CD4-positive, alpha-beta T cell treated with Interleukin-6 at 100 ng/mL for 8 hours (primary cell): ENCODE results near the gene GRM5.
"Not testable (repeated sequence)": the region's sequence is repeated elsewhere in the genome, so short reads cannot be mapped to it uniquely, and the experiment has no call there.

ENCODE experiments used
- DNase-seq: peaks from one replicate; pipeline ENCODE4 v3.0.0-alpha.2; 2020; ENCODE audit warnings: mixed read lengths, low spot score

The GRM5 gene

GRCh38 chr11:88538098-88538497 lies 527.7 kb downstream of the GRM5 start:
- DNase-seq, result no peak

GRCh38 chr11:88537613-88538012 lies 528.2 kb downstream of the GRM5 start:
- DNase-seq, result no peak

DNA sequence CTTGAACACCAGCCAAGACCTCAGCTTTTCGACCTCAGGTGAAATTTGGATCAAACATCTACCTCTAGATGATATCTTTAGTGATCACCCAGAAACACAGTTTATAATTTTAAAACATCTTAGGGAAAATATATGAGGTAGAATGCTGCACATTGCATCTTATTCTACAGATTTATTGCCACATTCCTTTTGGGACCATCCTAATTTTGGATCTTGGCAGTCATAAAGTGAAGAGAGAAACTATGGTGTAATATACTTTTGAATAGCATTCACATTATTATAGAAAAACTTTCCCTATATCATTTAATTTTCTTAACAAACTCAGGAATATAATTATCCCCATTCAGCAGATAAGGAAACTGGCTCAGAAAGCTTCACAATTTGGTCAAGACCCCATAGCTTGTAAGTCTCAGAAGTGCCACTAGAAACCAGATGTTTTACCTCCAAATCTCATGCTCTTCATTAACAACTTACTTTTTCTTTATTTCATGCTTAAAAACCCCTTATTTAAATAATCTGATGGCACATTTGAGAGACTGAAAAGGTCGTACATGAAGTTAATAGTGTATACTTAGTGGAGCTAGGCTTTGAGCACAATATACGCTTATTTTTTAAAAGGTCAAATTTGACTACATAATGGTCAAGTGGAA lies 529.0 kb downstream of the GRM5 start:
- DNase-seq, result no peak

DNA sequence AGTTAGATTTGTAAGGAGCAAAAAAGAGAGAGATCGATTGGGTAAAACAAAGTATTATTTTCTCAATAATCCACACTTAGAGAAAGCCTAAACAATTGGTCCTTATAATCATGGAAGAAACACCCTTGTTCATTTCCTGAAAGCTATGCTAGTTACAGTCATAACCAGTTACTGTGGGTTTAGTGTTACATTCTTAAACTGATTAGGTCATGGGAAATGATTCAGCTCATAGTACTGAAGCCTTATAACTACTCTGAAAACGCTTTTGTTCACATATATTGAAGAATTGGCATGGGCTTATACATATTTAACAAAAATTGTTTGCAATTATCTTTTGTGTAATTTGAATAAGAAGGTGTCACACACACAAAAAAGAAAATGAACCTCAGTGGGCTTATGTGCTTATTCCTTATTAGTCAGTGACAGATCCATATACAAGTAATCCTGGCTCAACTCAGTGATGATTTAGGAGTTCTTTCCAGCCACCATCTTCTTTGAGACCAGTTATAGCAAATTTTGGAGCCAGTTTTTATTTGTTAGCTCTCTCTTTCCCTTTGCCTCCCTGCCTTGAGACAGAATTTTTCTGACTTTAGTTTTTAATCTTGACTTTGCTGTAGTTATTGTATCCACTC lies 529.8 kb downstream of the GRM5 start:
- DNase-seq, result no peak

DNA sequence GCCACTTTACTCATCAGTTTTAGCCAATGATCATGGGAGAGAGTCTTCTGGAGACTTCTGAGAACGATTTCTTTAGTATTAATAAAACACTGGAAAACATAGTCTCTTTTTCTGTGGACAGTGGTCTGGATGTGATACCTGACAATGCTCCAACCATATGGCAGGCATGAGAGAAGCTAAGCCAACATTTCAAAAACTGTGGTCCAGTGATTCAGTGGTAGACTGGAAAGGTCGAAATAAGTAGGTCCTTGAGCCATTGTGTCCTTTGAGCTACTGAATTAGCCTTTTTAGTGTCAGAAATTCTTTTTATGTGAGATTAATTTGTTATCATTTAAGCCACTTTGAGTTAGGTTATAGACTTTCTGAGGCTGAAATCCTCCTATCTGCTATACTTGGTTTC lies 530.5 kb downstream of the GRM5 start:
- DNase-seq, result no peak

- DNase-seq, result not testable (repeated sequence)
These were observed 531.1 kb downstream of the GRM5 start for GRCh38 chr11:88534706-88535105.

DNA sequence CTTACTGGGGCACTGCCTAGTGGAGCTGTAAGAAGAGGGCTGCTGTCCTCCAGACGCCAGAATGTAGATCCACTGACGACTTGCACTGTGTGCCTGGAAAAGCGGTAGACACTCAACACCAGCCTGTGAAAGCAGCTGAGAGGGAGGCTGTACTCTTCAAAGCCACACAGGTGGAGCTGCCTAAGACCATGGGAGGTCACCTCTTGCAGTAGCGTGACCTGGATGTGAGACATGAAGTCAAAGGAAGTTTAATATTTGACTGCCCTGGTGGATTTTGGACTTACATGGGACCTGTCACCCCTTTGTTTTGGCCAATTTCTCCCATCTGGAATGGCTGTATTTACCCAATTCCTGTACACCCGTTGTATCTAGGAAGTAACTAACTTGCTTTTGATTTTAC lies 531.6 kb downstream of the GRM5 start:
- DNase-seq, result no peak

DNA sequence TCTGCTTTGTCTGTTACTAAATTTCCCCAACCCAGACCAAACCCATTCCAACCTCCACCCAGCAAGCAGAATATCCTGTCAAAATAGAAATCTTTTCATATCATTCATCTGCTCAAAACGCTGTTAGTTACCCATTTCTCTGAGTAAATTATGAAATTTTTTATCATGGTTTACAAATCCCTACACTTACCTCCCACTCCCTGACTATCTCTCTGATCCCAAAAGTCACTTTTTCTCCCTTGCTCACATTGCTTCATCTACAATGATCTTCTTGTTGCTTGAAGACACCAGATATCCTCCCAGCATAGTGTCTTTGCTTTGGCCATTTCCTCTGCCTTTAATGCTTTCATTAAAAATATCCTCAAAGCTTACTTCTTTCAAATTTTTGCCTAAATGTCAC lies 532.8 kb downstream of the GRM5 start:
- no peak for DNase-seq

DNA sequence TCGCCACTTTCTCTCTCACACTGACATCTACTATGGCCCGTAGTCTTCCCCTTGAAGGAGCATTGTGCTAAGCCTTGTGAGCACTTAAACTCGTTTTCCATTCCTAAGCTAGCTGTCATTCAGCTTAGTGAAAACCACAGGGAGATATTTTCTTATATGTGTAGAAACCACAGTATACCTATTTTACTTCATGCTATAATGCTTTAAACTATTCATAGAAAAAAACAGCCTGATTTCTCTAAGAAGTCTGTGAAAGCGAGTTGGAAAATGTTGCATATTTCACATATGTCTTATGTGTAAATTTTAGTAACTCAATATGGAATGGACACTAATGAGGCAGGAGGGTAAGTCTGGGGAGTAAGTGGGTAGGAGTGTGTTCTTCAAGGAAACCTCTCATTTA lies 534.0 kb downstream of the GRM5 start:
- DNase-seq, result no peak

- no peak for DNase-seq
These were observed 536.4 kb downstream of the GRM5 start for GRCh38 chr11:88529426-88529825.

DNA sequence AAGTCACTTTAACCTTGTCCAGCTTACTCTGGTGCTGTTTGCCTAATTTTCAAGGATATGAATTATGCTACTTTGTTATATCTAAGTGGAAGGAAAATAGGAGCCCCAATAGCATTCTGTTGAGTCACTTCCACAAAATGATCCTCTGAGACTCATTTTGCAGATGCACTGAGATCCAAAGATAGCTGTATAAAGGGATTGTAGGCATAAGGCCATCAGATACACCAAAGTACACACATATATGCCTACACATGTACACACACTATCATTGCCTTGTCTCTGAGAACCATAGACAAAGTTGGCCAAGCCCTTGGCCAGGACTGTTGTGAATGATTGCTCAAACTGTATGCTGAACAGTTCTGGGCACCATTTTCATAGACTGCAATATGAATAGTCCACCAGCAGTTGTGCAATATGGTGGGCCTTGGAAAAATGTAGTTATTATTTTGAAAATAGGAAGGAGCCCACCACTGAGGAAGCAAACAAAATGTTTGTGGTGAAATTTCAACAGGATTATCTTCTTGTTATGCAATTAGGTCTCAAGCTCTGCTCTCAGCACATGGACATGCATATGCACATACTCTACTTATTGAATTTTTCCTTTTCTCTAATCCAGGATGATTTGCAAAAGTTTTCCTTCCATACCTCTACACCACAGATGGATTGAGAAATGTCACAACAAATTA lies 542.3 kb downstream of the GRM5 start:
- no peak for DNase-seq

DNA sequence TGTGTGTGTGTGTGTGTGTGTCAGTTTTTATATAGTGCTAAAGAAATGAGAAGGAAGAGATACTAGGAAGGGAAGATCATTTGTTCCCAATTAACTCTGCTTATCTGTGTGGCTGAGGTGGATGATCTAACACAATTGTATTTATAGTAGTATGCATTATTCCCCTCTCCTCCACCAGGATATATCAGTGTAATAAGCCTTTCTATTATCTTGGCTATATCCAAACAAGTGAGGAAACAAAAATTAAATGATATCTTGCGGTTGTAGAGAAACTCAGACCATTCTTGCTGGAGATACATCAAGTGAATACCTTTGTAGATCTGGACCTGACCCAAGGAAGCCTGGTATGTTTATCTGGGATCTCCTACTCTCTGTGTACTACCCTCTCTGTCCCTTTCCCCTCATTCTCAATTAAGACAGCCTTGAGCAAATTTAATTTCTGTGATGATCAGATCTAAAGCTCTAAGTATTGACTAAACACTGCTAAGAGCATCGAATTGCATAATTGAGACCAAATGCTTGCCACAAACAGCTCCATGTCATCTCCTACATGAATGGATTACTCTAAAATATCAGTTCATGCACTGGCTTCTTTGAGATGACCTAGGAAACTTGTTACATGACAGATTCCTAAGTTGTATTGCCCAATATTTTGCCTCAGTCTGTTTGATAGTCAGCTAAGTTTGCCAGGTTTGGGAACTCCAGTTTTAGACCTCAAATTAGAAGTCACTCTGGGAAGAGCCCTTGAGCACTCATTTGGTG lies 543.0 kb downstream of the GRM5 start:
- DNase-seq, result no peak

- no peak for DNase-seq
These were observed 544.0 kb downstream of the GRM5 start for GRCh38 chr11:88521799-88522201.

DNA sequence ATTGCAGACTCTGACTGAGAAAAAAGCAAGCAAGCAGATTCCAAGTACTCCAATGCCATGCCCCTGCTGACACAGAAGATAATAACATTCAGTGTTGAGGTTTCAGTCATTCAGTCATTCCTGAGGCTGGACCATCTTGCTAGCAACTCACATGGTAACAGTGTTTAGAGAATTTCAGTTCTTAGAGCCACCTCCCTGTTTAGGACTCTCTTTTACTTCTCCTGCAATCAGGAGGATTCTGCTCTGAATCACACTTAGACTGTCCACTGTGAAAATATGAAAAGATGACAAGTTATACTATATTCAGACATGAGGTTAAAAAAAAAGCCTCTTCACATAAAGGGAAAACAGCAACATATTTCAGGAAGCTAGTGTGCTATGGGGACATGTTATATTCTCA lies 544.4 kb downstream of the GRM5 start:
- no peak for DNase-seq

DNA sequence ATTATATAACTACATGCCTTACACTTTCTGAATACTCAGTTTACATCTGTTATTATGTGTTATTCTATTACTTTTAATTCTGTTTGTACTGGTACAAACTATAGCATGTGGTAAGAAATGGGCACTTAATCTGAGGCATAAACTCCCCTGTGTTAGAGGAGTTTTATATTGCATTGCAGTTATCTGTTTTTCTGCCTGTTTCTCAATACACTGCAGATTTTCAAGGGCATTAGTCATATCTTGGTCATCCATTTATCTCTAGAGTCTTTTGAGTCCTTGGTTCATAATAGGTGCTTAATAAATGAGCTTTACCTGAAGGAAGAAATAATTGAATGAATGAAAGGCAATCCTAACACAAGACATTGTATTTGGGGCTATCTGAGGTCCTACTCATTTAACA lies 545.4 kb downstream of the GRM5 start:
- DNase-seq, result no peak

DNA sequence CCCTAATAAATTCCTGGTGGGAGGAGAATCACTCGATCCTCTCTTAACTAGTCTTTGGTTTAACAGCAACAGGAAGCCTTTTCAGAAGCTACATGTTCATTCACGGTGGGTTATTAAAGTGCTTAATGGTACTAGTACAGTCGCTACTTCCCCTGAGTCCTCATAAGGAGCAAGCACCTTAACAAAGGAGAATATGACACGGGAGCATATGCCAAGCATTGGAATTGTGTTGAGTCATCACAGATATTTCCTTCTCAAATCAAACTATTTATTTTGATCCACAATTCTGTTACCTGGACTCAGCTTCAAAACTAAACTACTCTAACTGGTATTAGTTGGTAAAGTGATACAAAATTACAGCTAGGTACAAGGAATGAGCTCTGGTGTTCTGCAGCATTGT lies 550.8 kb downstream of the GRM5 start:
- DNase-seq, result no peak

GRCh38 chr11:88511006-88511405 lies 554.8 kb downstream of the GRM5 start:
- DNase-seq, result no peak

GRCh38 chr11:88508759-88509581 lies 556.8 kb downstream of the GRM5 start:
- DNase-seq, result no peak

DNA sequence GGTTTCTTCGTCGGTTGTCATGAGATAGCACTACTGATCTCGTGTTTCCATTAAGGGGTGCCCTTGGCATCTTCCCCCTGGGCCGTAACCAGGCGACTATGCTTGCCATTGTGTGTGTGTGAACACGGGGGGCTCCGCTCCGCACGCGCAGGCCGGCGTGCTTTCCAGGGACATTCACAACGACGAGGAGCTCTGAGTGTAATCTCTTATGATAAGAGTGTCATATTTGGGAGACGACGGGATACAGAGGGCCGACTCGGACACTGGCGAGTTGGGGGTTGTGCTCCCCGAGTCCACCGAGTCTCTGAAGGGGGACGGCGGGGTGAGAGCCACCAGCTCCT lies 557.4 kb downstream of the GRM5 start:
- no peak for DNase-seq

- DNase-seq, result no peak
These were observed 557.9 kb downstream of the GRM5 start for GRCh38 chr11:88507771-88508417.

GRCh38 chr11:88501541-88501940 lies 564.2 kb downstream of the GRM5 start:
- no peak for DNase-seq

GRCh38 chr11:88495836-88496235 lies 569.9 kb downstream of the GRM5 start:
- DNase-seq, result no peak
